ENCODE measurements around the gene STS.

Gene STS

GRCh38 chrX:7179446-7179845 is 31.9 kb downstream of the STS start:
- DNase-seq (ENCODE audit: low read depth in 2 of 2) = no peak

GRCh38 chrX:7184816-7185215 is 37.3 kb downstream of the STS start:
- no peak for DNase-seq (ENCODE audit: low read depth in 2 of 2)

- no peak for DNase-seq (ENCODE audit: low read depth in 2 of 2)
These were observed 41.2 kb downstream of the STS start for GRCh38 chrX:7188672-7189071.

- DNase-seq (ENCODE audit: low read depth in 2 of 2) = no peak
These were observed 42.6 kb downstream of the STS start for GRCh38 chrX:7190157-7190556.

- DNase-seq (ENCODE audit: low read depth in 2 of 2) = no peak
These were observed 44.2 kb downstream of the STS start for GRCh38 chrX:7191681-7192110.

- no peak for DNase-seq (ENCODE audit: low read depth in 2 of 2)
These were observed 45.4 kb downstream of the STS start for GRCh38 chrX:7192871-7193270.

- no peak for DNase-seq (ENCODE audit: low read depth in 2 of 2)
These were observed 47.1 kb downstream of the STS start for GRCh38 chrX:7194606-7195005.

All from stimulated activated CD4-positive, alpha-beta T cell treated with anti-CD3 and anti-CD28 coated beads, Interleukin-4, amount 100 ng/mL, for 48 hours (primary cell).